Motor neuron (in vitro differentiated cells): ENCODE results near the gene FOXC1. TPM values are rescaled to one million over a fixed set of nuclear protein-coding genes. Genes with fewer than 3 reads are reported as not detected.

Experiments
- ATAC-seq, 8 experiments: fragments of 200-7000 bp; cut with Tn5 transposase; replicated peaks in 6 of 8; 2 replicates each; pipeline ENCODE4 v1.8.0; 2021; ENCODE audit warnings: mild to moderate bottlenecking in 8 of 8, moderate library complexity in 8 of 8
- H3K27ac ChIP-seq, 2 donors: fragments of 250-450 bp; sonication (Bioruptor Pico); 2 replicates each; pipeline ENCODE4 v1.9.0; 2021; ENCODE audit warnings: antibody characterized with exemption in 2 of 2, mild to moderate bottlenecking in 2 of 2, moderate library complexity in 1 of 2
- H3K4me1 ChIP-seq, 2 donors: fragments of 250-450 bp; sonication (Bioruptor Pico); replicated peaks in 1 of 2; 2 replicates each; pipeline ENCODE4 v1.6.1; 2021; ENCODE audit warnings: antibody characterized with exemption in 2 of 2, mild to moderate bottlenecking in 2 of 2, moderate library complexity in 1 of 2
- H3K4me3 ChIP-seq, 5 donors: fragments of 250-450 bp; sonication (Bioruptor Pico); 2 replicates each; pipeline ENCODE4 v1.9.0; 2021; ENCODE audit warnings: antibody characterized with exemption in 5 of 5, mild to moderate bottlenecking in 5 of 5, moderate library complexity in 4 of 5
- WGBS, 10 experiments: fragments of 450-650 bp; shearing (Covaris generic); methylation state at CpG; one replicate each; pipeline ENCODE4 v1.0.0; 2022; 5-methylcytosine and 5-hydroxymethylcytosine counted together
- in situ Hi-C, 9 experiments: fragments of 400-800 bp; cut with MboI; loops; one replicate each; pipeline ENCODE4 v1.15.0; 2021; ENCODE audit warnings: low sequenced_read_pairs in 9 of 9, low pct_unique_long_range_greater_than_20kb in 2 of 9; ENCODE audit not compliant: unreplicated experiment in 9 of 9
- total RNA-seq, 8 experiments: library from RNA; unstranded; fragments of 300-600 nt; gene quantifications; 2 replicates each; pipeline versions ENCODE4 v1.2.3 to v1.2.4, GENCODE V29; 2022

The FOXC1 gene
- total RNA-seq, 8 experiments from 2014 or later: 0.05 to 44.4 (median 1.0) TPM

DNA sequence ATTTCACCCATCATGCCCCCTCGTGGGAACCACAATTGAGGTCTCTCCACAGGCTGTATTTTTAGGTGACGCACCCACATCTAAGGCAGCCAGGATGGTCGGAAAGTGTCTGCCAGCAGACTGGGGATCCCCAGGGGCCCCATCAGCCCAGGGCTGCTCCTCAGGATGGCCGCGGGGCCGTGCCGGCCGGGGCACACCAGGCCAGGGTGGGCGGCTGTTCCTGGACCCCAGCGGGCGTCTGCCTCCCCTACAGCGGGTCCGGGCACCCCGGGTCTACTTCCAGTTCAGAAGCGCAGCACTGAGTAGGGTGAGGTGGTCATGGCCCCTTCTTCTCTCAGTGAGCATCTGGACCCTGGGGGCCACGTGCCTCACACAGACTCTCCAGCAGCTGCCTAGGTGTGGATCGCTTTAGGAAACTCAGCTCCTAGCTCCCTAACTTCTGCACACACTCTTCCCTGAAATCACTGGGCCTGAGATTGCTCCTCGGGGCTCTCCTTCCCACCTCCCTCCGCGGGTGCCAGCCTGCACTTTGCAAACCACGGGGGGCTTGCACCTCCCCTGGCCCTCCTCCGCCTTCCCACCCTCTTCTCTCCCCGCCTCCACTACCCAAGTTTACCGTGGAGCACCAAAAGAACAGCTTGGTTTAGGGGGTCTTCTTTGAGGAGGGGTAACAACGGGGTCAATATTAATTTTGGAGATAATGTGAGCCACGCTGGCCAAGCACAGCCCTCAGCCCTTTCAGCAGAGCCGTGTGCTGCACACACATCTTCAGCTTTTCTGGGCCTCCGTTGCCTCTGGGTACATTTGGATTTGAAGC lies 14.2 kb upstream of the FOXC1 start:
- in situ Hi-C loops: loop anchor here in 8 of 9 experiments (10.0 to 25.0 kb wide), 4 partner anchors 759 to 1117 kb away; no protein-coding TSS in a partner anchor
- 19 to 100% (median 37%) methylated on average over 1 to 15 of the region's 28 CpGs; no CpG with 5 or more reads in 6 of the 10 experiments for WGBS, 10 experiments
- Histone ChIP-seq H3K27ac (no peak overlapping the region), H3K4me1 (peaks cover 0 to 2% of the 10 kb centered on the region in 2 donors), H3K4me3 (peak overlapping the region in 1 of 5 donors; percentile 28)
- peak in 5 of 8 experiments; percentile 6 to 48 (median 11) for ATAC-seq

GRCh38 chr6:1596088-1596852 lies 13.4 kb upstream of the FOXC1 start:
- no peak overlapping the region for H3K27ac ChIP-seq
- peak overlapping the region in 2 of 5 donors; percentile 19 to 28 for H3K4me3 ChIP-seq
- peaks cover 0 to 2% of the 10 kb centered on the region in 2 donors for H3K4me1 ChIP-seq
- peak; percentile 63 to 85 (median 80) for ATAC-seq
- in situ Hi-C loops: loop anchor here in 8 of 9 experiments (10.0 to 25.0 kb wide), 4 partner anchors 759 to 1116 kb away; no protein-coding TSS in a partner anchor
- WGBS, 10 experiments: 0 to 16% (median 3%) methylated on average over 3 to 14 of the region's 25 CpGs; no CpG with 5 or more reads in 6 of the 10 experiments

- no peak for ATAC-seq
- Histone ChIP-seq H3K4me3 (no peak overlapping the region), H3K27ac (no peak overlapping the region), H3K4me1 (peaks cover 0 to 2% of the 10 kb centered on the region in 2 donors)
- in situ Hi-C loops: loop anchor here in 8 of 9 experiments (10.0 to 25.0 kb wide), 4 partner anchors 758 to 1115 kb away; no protein-coding TSS in a partner anchor
- 19 to 100% (median 60%) methylated on average over 1 to 6 of the region's 8 CpGs; no CpG with 5 or more reads in 3 of the 10 experiments for WGBS, 10 experiments
These were observed 12.5 kb upstream of the FOXC1 start for GRCh38 chr6:1597121-1597744.

DNA sequence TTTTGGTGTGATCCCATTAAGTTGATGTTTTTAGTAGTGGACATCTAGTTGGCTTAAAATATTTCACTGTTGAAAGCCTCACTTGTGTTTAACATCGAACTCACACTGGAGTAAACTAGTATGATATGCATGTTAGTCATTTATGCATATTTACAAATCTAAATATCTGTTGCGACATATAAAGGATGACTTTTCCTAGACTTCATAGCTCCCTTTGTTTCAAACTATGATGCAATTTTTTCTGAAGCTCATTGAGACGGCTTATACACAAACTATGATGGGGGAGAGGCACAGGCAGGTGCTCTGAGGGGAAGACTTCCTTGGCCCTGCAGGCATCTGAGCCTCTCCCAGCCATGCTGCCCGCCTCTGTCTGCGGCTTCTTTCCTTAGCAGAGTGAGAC lies 11.8 kb upstream of the FOXC1 start:
- peaks cover 0 to 2% of the 10 kb centered on the region in 2 donors for H3K4me1 ChIP-seq
- no peak overlapping the region for H3K27ac ChIP-seq
- in situ Hi-C loops: loop anchor here in 8 of 9 experiments (10.0 to 25.0 kb wide), 4 partner anchors 757 to 1114 kb away; no protein-coding TSS in a partner anchor
- H3K4me3 ChIP-seq: no peak overlapping the region
- ATAC-seq: peak in 4 of 8 experiments; percentile 26 to 88 (median 78)
- 0 to 94% (median 50%) methylated on average over 2 to 5 of the region's 5 CpGs; no CpG with 5 or more reads in 1 of the 10 experiments for WGBS, 10 experiments

DNA sequence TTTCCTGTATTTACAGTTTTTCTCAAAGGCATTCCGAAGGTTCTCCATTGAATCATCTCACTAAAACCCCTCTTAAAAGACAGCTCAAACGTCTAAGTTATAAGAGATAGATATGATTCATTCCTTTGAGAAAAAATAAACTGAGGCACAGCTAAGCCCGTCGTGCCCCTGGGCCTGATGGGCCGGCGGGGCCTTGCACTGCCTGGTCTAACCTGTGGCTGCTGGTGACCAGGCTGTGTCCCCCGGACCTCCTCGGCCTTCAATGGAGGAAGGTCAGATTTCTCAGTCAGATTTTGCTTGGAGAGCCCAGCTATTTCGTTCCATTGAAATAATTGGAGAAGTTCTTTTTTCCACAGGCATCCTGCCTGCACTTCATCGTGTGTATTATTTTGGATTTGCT lies 11.3 kb upstream of the FOXC1 start:
- Histone ChIP-seq H3K27ac (no peak overlapping the region), H3K4me3 (no peak overlapping the region), H3K4me1 (peaks cover 0 to 2% of the 10 kb centered on the region in 2 donors)
- in situ Hi-C loops: loop anchor here in 8 of 9 experiments (10.0 to 25.0 kb wide), 4 partner anchors 756 to 1114 kb away; no protein-coding TSS in a partner anchor
- ATAC-seq: no peak
- 20 to 98% (median 60%) methylated on average over 1 to 8 of the region's 10 CpGs; no CpG with 5 or more reads in 2 of the 10 experiments for WGBS, 10 experiments

DNA sequence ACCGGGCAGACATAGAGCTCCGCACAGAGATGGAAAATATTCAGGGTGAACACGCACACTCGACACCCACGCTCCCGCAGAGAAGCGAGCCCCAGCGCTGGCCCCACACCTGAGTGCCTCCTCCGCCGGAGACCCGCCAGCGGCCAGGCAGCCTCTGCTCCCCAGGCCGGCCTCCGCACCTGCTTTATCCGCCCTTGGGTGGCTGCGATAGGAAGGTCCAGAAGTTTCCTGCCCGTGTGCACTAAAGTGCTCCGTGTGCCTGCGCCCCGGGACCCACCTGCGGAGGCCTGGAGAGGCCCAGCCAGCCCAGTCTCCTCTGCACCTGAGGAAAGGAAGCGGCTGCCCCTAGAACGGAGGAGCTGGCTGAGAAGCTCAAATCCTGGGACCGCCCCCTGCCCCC lies 10.8 kb upstream of the FOXC1 start:
- Histone ChIP-seq H3K27ac (no peak overlapping the region), H3K4me1 (peaks cover 0 to 2% of the 10 kb centered on the region in 2 donors), H3K4me3 (no peak overlapping the region)
- in situ Hi-C loops: loop anchor here in 8 of 9 experiments (10.0 to 25.0 kb wide), 4 partner anchors 756 to 1113 kb away; no protein-coding TSS in a partner anchor
- WGBS, 10 experiments: 20 to 91% (median 87%) methylated on average over 2 to 16 of the region's 24 CpGs; no CpG with 5 or more reads in 4 of the 10 experiments
- no peak for ATAC-seq

DNA sequence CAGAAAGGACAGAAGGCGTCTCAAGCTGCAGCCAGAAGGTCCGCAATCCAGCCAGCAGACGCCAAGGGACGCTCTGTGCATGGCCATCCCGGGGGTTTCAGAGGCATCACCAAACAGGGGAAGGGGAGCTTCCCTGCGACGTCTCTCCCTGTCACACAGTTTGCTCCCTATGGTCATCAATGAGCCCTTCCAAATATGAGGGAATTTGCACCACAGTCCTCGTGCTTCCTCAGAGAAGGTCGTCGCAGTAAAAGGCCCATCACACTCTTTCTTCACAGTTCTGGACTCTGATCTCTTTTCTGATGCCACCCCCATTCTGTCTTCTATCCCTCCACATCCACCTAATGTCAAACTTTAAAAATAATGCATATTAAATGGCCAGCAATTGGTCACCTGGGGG lies 10.2 kb upstream of the FOXC1 start:
- in situ Hi-C loops: loop anchor here in 8 of 9 experiments (10.0 to 25.0 kb wide), 4 partner anchors 755 to 1113 kb away; no protein-coding TSS in a partner anchor
- WGBS, 10 experiments: 25 to 100% (median 86%) methylated on average over 2 to 10 of the region's 10 CpGs; no CpG with 5 or more reads in 3 of the 10 experiments
- peaks cover 2% of the 10 kb centered on the region in 2 donors for H3K4me1 ChIP-seq
- H3K4me3 ChIP-seq: no peak overlapping the region
- ATAC-seq: no peak
- no peak overlapping the region for H3K27ac ChIP-seq

GRCh38 chr6:1600063-1600763 lies 9.5 kb upstream of the FOXC1 start:
- 13 to 86% (median 53%) methylated on average over 1 to 3 of the region's 3 CpGs for WGBS, 10 experiments
- no peak overlapping the region for H3K4me3 ChIP-seq
- H3K4me1 ChIP-seq: peaks cover 2 to 5% of the 10 kb centered on the region in 2 donors
- no peak for ATAC-seq
- in situ Hi-C loops: loop anchor here in 5 of 9 experiments (10.0 to 25.0 kb wide), 4 partner anchors 512 to 1037 kb away; no protein-coding TSS in a partner anchor
- no peak overlapping the region for H3K27ac ChIP-seq

- WGBS, 10 experiments: 0 to 87% (median 58%) methylated on average over 2 to 10 of the region's 15 CpGs; no CpG with 5 or more reads in 3 of the 10 experiments
- Histone ChIP-seq H3K4me3 (no peak overlapping the region), H3K4me1 (peaks cover 2 to 7% of the 10 kb centered on the region in 2 donors), H3K27ac (no peak overlapping the region)
- in situ Hi-C loops: loop anchor here in 5 of 9 experiments (10.0 to 25.0 kb wide), 4 partner anchors 512 to 1037 kb away; no protein-coding TSS in a partner anchor
- ATAC-seq: peak in 1 of 8 experiments; percentile 20
These were observed 9.0 kb upstream of the FOXC1 start for GRCh38 chr6:1600764-1601157.

DNA sequence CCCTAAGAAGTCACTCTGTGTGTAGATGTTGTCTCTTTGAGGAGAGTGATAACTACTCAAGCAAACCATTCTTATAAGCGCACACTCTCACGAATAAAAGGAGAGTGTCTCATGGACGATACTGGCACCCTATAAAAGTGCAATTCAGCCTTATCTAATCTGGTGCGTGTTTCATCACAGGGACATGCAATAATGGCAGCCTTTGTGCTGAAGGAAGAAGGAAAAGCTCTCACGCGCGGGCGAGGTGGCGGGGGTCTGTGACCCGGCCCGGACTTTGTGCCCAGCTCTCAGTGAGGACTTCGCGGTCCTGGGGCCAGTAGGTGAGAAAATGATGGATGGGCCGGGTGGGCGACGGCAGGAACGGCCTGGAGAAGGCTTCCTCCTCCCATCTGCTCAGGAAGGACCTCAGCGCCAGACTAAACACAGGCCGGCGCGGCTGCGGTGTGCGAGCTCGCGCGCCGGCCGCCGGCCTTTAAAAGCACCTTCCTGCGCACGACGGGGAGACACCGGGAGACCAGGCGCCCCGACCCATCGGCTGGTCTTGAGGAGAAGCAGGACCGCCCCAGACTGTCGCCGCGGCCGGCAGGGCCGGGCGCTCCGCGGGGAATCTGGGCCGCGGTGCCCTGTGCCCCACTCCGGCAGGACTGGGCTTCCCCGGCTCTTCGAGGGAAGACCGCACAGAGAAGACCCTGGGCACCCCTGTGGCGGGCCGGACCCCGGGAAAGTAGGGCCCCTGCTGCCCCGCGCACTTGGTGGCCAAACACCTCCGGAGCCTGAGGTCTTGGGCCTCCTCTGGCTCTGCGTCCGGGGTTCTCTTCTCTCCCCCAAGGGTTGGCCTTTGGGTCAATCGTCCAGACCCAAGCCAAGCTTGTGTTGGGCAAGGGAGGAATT lies 8.3 kb upstream of the FOXC1 start:
- Histone ChIP-seq H3K4me3 (no peak overlapping the region), H3K27ac (no peak overlapping the region), H3K4me1 (peaks cover 2 to 6% of the 10 kb centered on the region in 2 donors)
- in situ Hi-C loops: loop anchor here in 5 of 9 experiments (10.0 to 25.0 kb wide), 4 partner anchors 511 to 1036 kb away; no protein-coding TSS in a partner anchor
- ATAC-seq: no peak
- 14 to 90% (median 41%) methylated on average over 1 to 12 of the region's 60 CpGs; no CpG with 5 or more reads in 4 of the 10 experiments for WGBS, 10 experiments
